Skin epidermis (tissue), 12 donors: ENCODE data around the gene GPRC5C.
"Not testable (repeated sequence)": the region's sequence is repeated elsewhere in the genome, so short reads cannot be mapped to it uniquely, and the experiment has no call there.

Experiments
- H3K27ac ChIP-seq, 21 experiments: fragments of 200-600 bp; sonication (generic) in 11 of 21; one replicate each; pipeline ENCODE4 v1.5.0; 2020; ENCODE audit warnings: mild to moderate bottlenecking in 3 of 21, inconsistent platforms in 2 of 21, moderate library complexity in 2 of 21
- H3K4me3 ChIP-seq, 7 experiments: fragments of 200-600 bp; sonication (generic) in 2 of 7; one replicate each; pipeline ENCODE4 v1.5.0; 2020; ENCODE audit warnings: inconsistent platforms in 2 of 7, mild to moderate bottlenecking in 2 of 7, moderate library complexity in 1 of 7

GPRC5C gene

DNA sequence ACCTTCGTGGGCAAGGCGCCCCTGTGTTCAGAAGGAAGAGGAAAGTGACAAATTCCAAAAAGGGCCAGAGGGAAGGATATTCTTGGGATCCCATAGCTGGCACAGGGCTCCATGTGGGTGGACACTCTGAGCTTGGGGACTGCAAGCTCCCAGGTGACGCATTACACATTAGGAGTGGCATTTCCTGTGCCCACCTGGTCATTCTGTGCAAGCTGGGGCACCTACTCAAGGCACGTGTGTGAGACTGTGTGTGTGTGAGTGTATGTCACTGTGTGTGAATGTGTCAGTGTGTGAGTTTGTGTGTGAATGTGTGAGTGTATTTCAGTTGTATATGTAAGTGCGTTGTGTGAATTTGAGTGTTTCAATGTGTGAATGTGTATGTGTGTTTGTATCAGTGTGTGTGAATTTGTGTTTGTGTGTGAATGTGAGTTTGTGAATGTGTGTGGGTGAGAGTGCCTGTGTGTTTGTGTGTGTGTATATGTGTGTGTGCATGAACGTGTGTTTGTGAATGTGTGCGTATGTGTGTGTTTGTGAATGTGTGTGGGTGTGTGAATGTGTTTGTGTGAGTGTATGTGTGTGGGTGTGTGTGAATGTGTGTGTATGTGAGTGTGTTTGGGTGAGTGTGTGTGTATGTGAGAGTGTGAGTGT, 33.0 kb downstream of the GPRC5C start:
- H3K27ac ChIP-seq, result peak overlapping the region in 5 of 21 experiments; percentile 9 to 85 (median 81)

DNA sequence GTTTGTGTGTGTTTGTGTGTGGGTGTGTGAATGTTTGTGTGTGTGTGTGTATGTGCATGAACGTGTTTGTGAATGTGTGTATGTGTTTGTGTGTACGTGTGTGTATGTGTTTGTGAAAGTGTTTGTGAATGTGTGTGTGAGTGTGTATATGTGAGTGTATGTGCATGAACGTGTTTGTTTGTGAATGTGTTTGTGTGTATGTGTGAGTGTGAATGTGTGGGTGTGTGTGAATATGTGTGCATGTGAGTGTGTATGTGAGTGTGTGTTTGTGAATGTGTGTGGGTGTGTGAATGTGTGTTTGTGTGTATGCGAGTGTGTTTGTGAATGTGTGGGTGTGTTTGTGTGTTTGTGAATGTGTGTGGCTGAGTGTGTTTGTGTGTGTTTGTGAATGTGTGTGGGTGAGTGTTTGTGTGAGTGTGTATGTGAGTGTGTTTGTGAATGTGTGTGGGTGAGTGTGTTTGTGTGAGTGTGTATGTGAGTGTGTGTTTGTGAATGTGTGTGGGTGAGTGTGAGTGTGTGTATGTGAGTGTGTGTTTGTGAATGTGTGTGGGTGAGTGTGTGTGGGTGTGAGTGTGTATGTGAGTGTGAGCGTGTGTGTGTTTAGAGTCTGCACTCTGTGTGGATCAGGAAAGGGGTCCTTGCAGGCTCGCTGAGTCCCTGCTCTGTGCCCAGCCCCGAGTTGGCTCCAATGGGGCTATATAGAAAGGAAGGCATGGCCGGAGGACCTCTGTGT, 33.7 kb downstream of the GPRC5C start:
- Histone ChIP-seq H3K27ac (peak overlapping the region in 16 of 21 experiments; percentile 14 to 89 (median 66)), H3K4me3 (peak overlapping the region in 3 of 7 experiments; percentile 21 to 34 (median 29))

More for the DNA sequence above, 33.0 kb downstream of the GPRC5C start:
- H3K4me3 ChIP-seq, result no peak overlapping the region

GRCh38 chr17:74466111-74466827, 34.4 kb downstream of the GPRC5C start, which contains the start of gene CD300A:
Gene CD300A (plus strand): TSS chr17:74466634. CDS start chr17:74466704, 70 bp downstream.
- H3K27ac ChIP-seq, result peak within 1 kb of the TSS in 19 of 21 experiments; percentile 14 to 89 (median 61)
- H3K4me3 ChIP-seq, result peak within 1 kb of the TSS; percentile 21 to 36 (median 29)

DNA sequence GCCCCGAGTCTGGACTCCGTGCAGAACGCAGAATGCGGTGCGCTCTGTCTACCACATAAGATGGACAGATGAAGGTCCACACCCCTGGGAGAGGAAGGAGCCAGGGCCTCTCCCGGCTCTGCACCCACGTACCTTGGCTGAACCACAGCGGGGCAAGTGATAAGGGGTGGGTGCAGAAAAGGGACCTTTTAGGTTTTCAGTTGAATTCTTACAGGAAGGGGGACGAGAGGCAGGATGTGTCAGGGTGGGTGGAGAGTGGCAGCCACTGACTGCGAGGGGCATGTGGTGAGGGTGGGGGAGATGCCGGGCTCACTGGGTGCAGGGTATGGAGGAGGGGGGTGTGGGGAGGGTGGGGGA, 34.9 kb downstream of the GPRC5C start:
- Histone ChIP-seq H3K4me3 (peak overlapping the region; percentile 21 to 36 (median 29)), H3K27ac (peak overlapping the region in 17 of 21 experiments; percentile 36 to 89 (median 61))

- peak overlapping the region in 15 of 21 experiments; percentile 36 to 89 (median 71) for H3K27ac ChIP-seq
- H3K4me3 ChIP-seq, result peak overlapping the region; percentile 21 to 36 (median 29)
These were observed 35.5 kb downstream of the GPRC5C start for GRCh38 chr17:74467221-74467951.

- H3K27ac ChIP-seq, result peak overlapping the region in 1 of 21 experiments; percentile 17
- no peak overlapping the region for H3K4me3 ChIP-seq
These were observed 39.5 kb downstream of the GPRC5C start for GRCh38 chr17:74471341-74471740.

- no peak overlapping the region for H3K27ac ChIP-seq
- H3K4me3 ChIP-seq, result no peak overlapping the region
These were observed 41.0 kb downstream of the GPRC5C start for GRCh38 chr17:74472890-74473289.

- no peak overlapping the region for H3K4me3 ChIP-seq
- peak overlapping the region in 1 of 21 experiments; percentile 75 for H3K27ac ChIP-seq
These were observed 41.4 kb downstream of the GPRC5C start for GRCh38 chr17:74473294-74473693.

- no peak overlapping the region for H3K4me3 ChIP-seq
- H3K27ac ChIP-seq, result peak overlapping the region in 2 of 21 experiments; percentile 44 to 75
These were observed 42.3 kb downstream of the GPRC5C start for GRCh38 chr17:74474043-74474792.

- no peak overlapping the region for H3K27ac ChIP-seq
- H3K4me3 ChIP-seq, result no peak overlapping the region
These were observed 43.3 kb downstream of the GPRC5C start for GRCh38 chr17:74475189-74475588.

DNA sequence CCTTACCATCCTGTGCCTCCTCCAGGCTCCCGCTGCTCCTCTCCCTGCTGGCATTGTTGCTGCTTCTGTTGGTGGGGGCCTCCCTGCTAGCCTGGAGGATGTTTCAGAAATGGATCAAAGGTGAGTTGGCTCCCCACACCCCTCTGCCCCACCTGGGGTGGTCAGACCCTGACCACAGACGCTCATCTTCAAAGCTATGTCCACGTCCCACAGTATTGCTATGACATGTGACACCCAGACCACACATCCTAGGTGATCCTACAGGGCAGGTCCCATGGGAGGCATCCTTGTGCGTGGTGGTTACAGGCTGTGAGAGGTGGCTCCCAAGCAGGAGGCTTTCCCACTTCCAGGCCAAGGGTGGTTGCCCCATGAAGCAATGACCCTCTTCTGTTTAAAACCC, 45.5 kb downstream of the GPRC5C start:
- Histone ChIP-seq H3K27ac (peak overlapping the region in 1 of 21 experiments; percentile 80), H3K4me3 (no peak overlapping the region)

GRCh38 chr17:74478420-74479100, 46.7 kb downstream of the GPRC5C start:
- no peak overlapping the region for H3K4me3 ChIP-seq
- peak overlapping the region in 6 of 21 experiments; percentile 2 to 80 (median 44) for H3K27ac ChIP-seq

GRCh38 chr17:74480290-74480689, 48.4 kb downstream of the GPRC5C start:
- Histone ChIP-seq H3K27ac (no peak overlapping the region), H3K4me3 (no peak overlapping the region)

GRCh38 chr17:74481621-74482020, 49.7 kb downstream of the GPRC5C start:
- Histone ChIP-seq H3K4me3 (no peak overlapping the region), H3K27ac (no peak overlapping the region)

DNA sequence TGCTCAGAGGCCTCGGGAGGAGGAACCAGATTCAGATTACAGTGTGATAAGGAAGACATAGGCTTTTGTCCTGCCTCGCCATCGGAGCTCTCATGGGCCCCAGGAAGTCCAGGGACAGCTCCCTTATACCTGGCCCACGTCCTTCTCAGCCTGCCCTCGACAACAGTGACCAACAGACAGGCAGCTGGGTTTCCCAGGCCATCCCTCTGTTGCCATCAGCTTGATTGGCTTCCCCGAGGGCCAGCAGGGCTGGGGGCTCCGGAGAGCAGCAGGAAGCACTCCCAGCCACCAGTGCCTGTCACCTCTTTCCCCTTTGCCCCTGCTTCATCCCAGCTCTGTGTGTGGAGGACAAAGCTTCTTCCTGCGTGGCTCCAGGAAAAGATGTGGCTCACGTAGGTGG, 52.2 kb downstream of the GPRC5C start:
- H3K4me3 ChIP-seq, result no peak overlapping the region
- H3K27ac ChIP-seq, result no peak overlapping the region

DNA sequence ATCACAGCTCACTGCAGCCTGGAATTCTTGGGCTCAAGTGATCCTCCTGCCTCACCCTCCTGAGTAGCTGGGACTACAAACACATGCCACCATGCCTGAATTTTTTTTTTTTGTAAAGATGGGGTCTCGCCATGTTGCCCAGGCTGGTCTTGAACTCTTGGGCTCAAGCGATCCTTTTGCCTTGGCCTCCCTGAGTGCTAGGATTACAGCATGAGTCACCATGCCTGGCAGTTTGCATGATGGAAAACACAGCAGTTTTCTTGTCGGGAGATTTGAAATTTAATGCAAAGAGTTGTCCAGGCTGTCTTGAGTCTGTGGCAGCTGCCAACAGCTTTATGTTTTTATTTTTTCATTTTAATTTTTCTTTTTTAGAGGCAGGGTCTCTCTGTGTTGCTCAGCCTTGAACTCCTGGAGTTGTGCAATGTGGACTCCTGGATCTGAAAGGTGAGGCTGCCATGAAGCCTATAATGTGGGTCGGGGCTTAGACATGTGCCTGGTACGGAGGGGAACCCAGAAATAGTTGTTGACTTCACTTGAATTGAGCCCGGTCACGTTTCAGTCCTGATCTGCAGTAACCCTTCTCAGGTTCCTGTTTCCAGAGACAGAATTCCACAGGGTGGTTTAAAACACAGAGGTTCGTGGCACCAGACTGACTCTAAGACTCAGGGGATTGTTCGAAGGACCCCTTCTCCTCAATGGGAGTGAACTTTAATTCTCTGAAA, 53.3 kb downstream of the GPRC5C start:
- H3K27ac ChIP-seq, result no peak overlapping the region

GRCh38 chr17:74485841-74486240, 54.0 kb downstream of the GPRC5C start:
- no peak overlapping the region for H3K27ac ChIP-seq
- H3K4me3 ChIP-seq, result no peak overlapping the region

More for the DNA sequence above, 53.3 kb downstream of the GPRC5C start:
- no peak overlapping the region for H3K4me3 ChIP-seq

GRCh38 chr17:74488276-74488675, 56.4 kb downstream of the GPRC5C start:
- H3K4me3 ChIP-seq, H3K27ac ChIP-seq: not testable (repeated sequence)
